Ascending aorta (tissue), 2 donors: ENCODE results near the gene TBX10. TPM values are rescaled to one million over a fixed set of nuclear protein-coding genes. Genes with fewer than 3 reads are reported as not detected.
"Not testable (repeated sequence)": the region's sequence is repeated elsewhere in the genome, so short reads cannot be mapped to it uniquely, and the experiment has no call there.

Experiments
- DNase-seq, 2 donors: peaks; one replicate each; pipeline ENCODE4 v3.0.0-alpha.2; 2019; ENCODE audit warnings: low spot score in 2 of 2
- H3K27ac ChIP-seq, 2 donors: fragments of 200-600 bp; sonication (generic); one replicate each; pipeline ENCODE4 v1.5.1; 2016 to 2017; ENCODE audit warnings: mild to moderate bottlenecking in 1 of 2
- H3K27me3 ChIP-seq: fragments of 200-600 bp; sonication (generic); one replicate; pipeline ENCODE4 v1.5.1; 2017
- H3K36me3 ChIP-seq, 2 donors: fragments of 200-600 bp; sonication (generic); one replicate each; pipeline ENCODE4 v1.5.1; 2016
- H3K4me1 ChIP-seq, 2 donors: fragments of 200-600 bp; sonication (generic); one replicate each; pipeline ENCODE4 v1.5.1; 2016 to 2017; ENCODE audit warnings: mild to moderate bottlenecking in 1 of 2
- H3K4me3 ChIP-seq, 2 donors: fragments of 200-600 bp; sonication (generic); one replicate each; pipeline ENCODE4 v1.5.1; 2016 to 2017; ENCODE audit warnings: mild to moderate bottlenecking in 1 of 2
- H3K9me3 ChIP-seq, 2 donors: fragments of 200-600 bp; sonication (generic); one replicate each; pipeline ENCODE4 v1.5.1; 2016
- CTCF ChIP-seq, 3 experiments: fragments of 200-600 bp in 2 of 3; fragments of 450-650 bp in 1 of 3; sonication (generic) in 2 of 3; IDR thresholded peaks; one replicate each; pipeline ENCODE4 v1.5.1; 2016 to 2019; ENCODE audit warnings: antibody characterized with exemption in 3 of 3, mild to moderate bottlenecking in 1 of 3, moderate library complexity in 1 of 3
- intact Hi-C: fragments of 100-400 bp; cut with DNase I; formaldehyde crosslinking; loops from one replicate; pipeline ENCODE4 v1.15.1; 2023
- total RNA-seq: library from RNA; depleted of rRNA; stranded (reverse); fragments of >200 nt; gene quantifications from one replicate; pipeline ENCODE4 v1.1.0, GENCODE V29; 2016

TBX10 gene
- total RNA-seq, 1 donor from 2014 or later, result not detected

- Histone ChIP-seq H3K27me3 (no peaks in the 10 kb centered on the region), H3K4me3 (no peak overlapping the region), H3K4me1 (peaks cover 0 to 5% of the 10 kb centered on the region in 2 donors), H3K9me3 (no peaks in the 10 kb centered on the region), H3K27ac (no peak overlapping the region), H3K36me3 (no peaks in the 10 kb centered on the region)
- intact Hi-C loops, result no loop called here
- DNase-seq, result no peak
- TF ChIP-seq CTCF (IDR thresholded peaks at IDR 0.05), result no peak
Measured at GRCh38 chr11:67599149-67599548, 40.4 kb downstream of the TBX10 start.

DNA sequence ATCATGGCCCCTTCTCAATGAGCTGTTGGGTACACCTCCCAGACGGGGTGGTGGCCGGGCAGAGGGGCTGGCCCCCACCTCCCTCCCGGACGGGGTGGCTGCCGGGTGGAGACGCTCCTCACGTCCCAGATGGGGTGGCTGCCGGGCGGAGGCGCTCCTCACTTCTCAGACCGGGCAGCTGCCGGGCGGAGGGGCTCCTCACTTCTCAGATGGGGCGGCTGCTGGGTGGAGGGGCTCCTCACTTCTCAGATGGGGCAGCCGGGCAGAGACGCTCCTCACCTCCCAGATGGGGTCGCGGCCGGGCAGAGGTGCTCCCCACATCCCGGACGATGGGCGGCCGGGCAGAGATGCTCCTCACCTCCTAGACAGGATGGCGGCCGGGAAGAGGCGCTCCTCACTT is 41.6 kb downstream of the TBX10 start:
- H3K27ac ChIP-seq, H3K27me3 ChIP-seq, H3K4me3 ChIP-seq, DNase-seq, H3K9me3 ChIP-seq, intact Hi-C loops, H3K36me3 ChIP-seq: not testable (repeated sequence)
- H3K4me1 ChIP-seq, result peaks cover 3 to 16% of the 10 kb centered on the region in 2 donors

GRCh38 chr11:67597458-67597857 is 42.1 kb downstream of the TBX10 start:
- intact Hi-C loops, H3K4me3 ChIP-seq, H3K27me3 ChIP-seq, H3K9me3 ChIP-seq, H3K27ac ChIP-seq, H3K36me3 ChIP-seq, DNase-seq: not testable (repeated sequence)
- peaks cover 3 to 18% of the 10 kb centered on the region in 2 donors for H3K4me1 ChIP-seq

- no peak overlapping the region for H3K27ac ChIP-seq
- no peaks in the 10 kb centered on the region for H3K9me3 ChIP-seq
- DNase-seq, result no peak
- intact Hi-C loops, result no loop called here
- no peaks in the 10 kb centered on the region for H3K36me3 ChIP-seq
- no peaks in the 10 kb centered on the region for H3K27me3 ChIP-seq
- H3K4me1 ChIP-seq, result peaks cover 3 to 18% of the 10 kb centered on the region in 2 donors
- no peak for TF ChIP-seq CTCF (IDR thresholded peaks at IDR 0.05)
- no peak overlapping the region for H3K4me3 ChIP-seq
Measured at GRCh38 chr11:67596753-67597300, 42.7 kb downstream of the TBX10 start.

GRCh38 chr11:67594480-67594879 is 45.1 kb downstream of the TBX10 start:
- Histone ChIP-seq H3K36me3 (no peaks in the 10 kb centered on the region), H3K27ac (peak overlapping the region; percentile 74 to 84), H3K4me1 (peaks cover 3 to 18% of the 10 kb centered on the region in 2 donors), H3K27me3 (no peaks in the 10 kb centered on the region), H3K4me3 (no peak overlapping the region), H3K9me3 (no peaks in the 10 kb centered on the region)
- TF ChIP-seq CTCF (IDR thresholded peaks at IDR 0.05), result no peak
- intact Hi-C loops, result no loop called here
- no peak for DNase-seq

DNA sequence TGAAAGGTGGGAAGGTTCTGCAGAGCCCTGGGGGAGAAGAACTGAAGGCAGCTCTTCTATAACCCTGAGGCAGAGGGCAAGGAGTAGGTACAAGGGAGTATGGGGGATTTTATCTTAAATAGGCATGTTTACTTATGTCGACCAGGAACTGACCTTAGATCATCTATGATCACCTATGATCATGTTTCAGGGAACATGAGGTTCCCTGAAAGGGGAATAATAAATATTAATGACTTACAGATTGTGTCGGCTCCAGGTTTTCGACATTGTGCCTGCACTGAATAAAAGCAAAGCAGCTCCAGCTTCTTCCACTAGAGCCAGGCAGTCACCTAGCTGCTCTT is 46.0 kb downstream of the TBX10 start:
- peaks cover 5 to 6% of the 10 kb centered on the region in 2 donors for H3K36me3 ChIP-seq
- no peak overlapping the region for H3K4me3 ChIP-seq
- H3K9me3 ChIP-seq, result no peaks in the 10 kb centered on the region
- H3K27me3 ChIP-seq, result no peaks in the 10 kb centered on the region
- TF ChIP-seq CTCF (IDR thresholded peaks at IDR 0.05), result no peak
- peaks cover 3 to 18% of the 10 kb centered on the region in 2 donors for H3K4me1 ChIP-seq
- no peak for DNase-seq
- intact Hi-C loops, result no loop called here
- peak overlapping the region; percentile 74 to 84 for H3K27ac ChIP-seq
